GM19324 (cell line): Measurements from ENCODE around the gene DGKG.

ENCODE experiments used
- ATAC-seq: cut with Tn5 transposase; IDR thresholded peaks from one replicate; pipeline ENCODE4 v1.9.1; 2021; ENCODE audit warnings: mild to moderate bottlenecking, moderate library complexity; ENCODE audit not compliant: unreplicated experiment, low FRiP score

DGKG gene

DNA sequence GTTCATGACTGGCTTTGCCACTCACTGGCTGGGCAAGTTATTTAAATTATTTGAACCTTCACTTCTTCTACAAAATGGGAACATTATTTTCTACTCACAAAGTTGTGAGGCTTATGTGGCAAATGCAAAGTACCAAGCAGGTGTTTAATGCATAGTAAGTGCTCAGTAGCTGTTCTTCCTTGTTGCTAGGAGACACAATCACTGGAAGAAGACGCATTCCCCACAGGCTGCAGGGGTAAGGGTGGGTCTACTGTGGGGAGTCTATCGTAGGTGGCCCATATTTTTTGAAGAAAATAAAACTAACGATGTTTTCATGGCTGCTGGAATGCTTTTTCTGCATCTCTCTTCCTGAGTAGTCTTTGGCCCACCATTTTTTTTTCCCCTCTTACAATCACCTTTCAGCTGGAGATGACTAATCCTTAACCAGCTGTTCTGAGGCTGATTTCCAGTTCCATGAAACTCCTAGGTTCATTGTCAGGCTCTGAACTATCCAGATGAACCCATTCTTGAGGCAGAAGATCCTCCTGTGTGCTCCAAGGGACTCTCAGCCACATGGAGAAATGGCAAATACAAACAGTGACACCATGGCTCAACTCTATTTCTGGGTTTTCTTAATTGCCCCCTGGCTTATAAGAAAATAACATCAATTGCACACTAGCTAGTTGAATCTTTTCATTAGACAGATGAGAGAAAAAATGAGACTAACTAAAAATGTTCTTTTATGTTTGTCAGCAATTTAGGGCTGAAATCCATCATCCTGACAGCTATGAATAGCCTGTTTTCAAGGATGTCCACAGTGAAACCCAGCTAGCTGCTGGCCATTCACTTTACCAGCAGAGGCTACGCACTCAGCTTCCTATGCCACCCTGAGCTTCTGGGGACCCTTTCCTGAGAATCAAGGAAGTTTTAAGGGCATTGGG lies 144.9 kb downstream of the DGKG start:
- no peak for ATAC-seq

DNA sequence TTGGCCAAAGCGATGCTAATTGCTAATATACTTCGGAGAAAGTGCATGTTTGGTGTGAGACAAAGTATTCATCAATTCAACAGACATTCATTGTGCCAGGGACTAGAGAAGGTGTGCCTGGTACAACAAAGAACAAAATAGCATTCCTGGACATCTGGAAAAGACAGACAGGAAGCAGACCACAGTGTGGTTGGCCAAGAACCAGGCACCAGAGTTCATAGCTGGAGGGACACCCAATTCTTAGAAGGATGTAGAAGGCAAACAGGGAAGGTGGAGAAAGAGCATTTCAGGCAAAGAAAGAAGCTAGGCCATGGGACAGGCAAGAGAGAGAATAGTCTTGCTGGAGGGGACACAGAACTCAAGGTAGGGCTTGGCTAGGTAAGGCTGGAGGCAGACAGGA lies 147.4 kb downstream of the DGKG start:
- no peak for ATAC-seq

DNA sequence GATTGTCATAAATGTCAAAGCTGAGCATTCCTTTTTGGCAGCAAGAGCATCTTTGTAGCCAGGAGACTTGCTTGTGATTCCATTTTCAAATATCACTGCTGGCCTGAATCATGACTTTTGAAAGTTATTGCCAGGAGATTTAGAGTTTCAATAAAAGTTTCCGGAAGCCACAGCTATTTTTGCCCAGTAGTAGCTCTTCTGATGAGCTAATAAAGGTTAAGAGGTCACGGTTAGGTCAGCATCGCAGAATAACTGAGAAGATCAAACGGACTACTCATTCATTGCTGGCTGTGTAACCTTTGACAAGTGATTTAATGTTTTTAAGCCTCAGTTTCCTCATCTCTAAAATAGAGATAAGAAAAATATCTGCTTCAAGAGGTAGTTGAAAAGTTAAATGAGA lies 148.1 kb downstream of the DGKG start:
- no peak for ATAC-seq

DNA sequence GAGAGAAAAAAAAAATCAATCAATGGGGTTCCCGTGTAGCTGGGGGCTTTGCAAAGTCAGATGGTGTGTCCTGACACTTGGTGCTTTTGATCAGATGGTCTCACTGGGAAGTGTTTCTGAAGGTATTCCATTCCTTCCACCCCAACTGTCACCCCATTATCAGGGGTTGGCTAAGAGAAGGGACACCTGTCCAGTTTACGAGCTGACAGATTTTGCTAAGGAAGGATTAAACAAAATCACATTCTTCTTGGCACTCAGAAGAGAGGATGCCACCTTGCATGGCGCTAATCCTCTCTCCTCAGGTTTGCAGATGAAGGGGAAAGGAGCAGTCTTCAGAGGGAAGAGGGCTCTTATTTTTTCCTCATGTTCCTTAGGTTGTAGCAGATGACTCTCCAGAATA lies 149.4 kb downstream of the DGKG start:
- no peak for ATAC-seq

DNA sequence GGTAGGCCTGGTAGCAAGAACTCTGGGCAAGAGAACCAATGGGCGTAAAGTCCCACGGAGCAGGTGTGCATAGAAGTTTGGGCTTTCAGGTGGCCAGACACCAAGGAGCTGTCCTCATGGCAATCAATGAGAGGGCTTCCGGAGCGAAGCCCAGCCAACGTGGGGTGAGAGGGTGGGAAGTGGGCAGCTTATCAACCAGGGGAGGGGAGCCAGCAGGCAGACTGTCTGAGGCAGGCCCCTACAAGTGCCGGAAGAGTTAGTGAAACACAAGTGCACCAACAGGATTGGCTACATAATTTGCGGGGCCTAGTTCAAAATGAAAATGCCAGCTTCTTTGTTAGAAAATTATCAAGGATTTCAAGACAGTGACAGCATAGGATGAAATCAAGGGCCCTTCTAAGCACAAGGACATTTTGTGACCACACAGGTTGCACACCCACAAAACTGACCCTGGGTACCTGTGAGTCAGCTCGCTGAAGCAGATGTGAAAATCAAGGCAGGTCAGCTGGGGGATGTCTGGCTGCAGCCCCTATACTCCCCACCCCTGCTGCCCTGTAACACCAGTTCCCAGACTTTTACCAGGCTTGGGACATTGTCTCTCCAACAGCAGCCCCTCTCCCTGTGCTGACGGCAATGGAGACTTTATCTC lies 151.1 kb downstream of the DGKG start:
- ATAC-seq: no peak

DNA sequence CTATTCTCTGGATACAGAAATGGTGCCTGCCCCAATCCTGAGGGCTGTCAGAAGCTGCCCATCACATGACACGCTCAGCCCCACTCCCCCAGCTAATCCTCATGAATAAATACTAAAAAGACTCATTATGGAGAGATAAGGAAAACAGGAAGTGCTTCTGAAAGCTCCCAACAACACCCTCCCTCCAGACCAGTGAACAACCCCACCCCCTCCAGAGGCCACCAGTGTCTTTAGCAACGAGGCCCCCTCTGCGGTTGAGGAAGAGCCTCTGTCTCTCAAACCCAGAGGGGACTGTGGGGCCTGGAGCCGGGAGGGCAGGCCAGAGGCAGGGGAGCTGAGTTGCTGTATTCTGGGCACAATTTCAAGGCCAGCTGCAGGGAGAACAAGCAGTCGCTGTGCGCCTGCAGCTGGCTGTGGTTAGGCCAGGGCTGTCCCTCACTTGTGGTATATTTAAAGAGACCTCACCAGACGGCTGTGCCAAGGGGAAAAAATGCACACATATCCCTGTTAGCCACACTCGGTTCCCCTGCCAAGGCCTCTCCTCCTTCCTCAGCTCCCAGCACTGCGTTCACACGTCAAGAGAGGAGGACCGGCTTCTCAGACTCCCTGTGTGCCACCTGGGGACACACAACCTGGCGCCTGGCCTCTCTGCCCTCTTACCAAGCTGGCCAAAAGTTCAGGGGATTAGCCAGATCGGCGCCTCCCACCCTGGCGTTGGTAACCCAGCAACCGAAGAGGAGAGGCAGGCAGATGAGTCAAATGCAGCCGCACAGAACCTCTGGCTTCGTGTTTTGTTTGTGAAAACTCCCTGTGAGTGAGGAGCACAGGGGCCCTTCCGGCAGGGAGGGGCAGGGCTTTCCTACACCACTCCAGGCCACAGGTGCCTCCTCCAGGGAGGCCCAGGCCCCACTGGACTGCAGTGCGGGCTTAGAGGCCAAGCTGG lies 152.0 kb downstream of the DGKG start:
- ATAC-seq: no peak

DNA sequence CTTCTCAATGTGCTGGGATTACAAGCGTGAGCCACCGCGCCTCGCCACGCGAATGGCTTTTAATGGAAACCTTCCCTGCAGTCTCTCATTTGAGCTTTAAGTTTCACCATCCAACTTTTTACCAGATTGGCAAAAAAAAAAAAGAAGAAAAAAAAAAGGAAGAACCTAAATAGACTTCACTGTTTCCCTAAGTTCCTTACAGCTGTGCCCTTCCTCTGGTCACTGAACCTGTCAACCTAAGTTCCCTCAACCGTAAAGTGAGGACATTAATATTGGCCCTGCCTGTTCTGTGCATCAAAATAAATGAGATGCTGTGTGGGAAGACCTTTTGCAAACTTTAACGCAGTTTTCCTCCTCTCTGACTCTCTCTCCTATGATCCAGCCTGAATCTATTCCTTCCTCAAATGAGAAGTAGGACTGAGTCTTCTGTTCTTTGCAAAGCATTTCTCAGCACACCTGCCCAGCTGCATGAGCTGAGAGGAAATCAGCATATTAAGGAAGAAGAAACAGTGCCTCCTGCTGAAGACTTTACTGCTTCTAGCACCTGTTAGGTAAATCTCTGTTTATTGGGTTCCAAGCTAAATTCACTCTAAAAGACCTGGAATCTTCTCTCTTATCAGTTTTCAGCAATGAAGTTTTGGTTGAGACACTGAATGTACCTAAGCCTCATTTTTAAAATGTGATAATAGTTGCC lies 153.6 kb downstream of the DGKG start:
- ATAC-seq: no peak

DNA sequence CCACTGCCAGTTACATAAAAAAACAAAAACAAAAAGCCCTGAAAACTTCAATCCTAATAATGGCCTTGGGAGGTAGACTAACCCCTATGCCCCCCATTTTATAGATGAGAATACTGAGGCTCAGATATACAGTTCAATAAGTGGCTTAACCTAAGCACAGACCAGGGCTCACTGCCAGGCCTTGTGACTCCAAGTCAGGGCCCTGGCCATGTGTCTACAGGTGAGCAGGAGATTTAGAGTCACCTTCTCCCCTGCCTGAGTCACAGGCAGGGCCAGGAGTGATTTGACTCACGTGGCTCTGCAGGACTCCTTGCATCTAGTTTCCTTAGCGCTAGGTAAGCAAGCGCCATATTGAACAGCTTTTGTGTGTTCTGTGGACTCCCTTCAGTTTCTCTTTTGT lies 154.5 kb downstream of the DGKG start:
- ATAC-seq: no peak

DNA sequence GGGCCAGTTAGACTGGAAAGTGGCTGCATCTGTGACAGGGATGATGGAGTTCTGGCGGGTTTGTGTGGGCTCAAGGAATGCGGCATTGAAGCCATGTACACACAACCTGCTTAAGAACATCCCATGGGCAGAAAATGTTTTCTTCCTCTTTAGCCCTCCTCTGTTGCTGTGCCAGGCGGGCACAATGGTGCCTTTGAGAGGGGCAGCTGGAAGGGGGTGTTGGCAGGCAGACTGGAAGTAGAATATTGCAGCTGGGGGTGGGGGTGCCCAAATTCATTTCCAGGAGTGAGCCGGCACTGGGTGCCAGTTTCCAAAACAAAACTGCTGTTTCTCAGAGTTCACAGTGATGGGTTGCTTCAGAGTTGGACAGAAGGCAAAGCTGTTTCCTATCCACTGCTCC lies 161.3 kb downstream of the DGKG start:
- no peak for ATAC-seq

DNA sequence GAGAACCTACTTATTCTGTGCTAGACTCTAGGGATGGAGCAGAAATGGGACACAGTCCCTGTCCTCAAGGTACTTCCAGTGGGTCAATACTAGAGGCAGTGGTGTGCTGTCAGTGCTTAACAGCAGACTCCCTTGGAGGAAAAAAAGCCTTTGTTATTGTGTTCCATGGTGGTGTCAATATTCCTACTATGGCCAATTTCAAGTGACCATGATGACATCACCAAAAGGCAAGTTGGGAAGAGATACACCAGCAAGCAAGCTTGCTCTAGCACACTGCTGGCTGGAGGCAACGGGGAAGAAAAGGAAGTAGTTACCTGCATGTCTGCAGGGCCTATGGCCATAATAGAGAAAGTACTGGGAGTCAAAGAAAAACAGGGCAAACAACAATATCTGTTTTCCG lies 163.6 kb downstream of the DGKG start:
- ATAC-seq: no peak

DNA sequence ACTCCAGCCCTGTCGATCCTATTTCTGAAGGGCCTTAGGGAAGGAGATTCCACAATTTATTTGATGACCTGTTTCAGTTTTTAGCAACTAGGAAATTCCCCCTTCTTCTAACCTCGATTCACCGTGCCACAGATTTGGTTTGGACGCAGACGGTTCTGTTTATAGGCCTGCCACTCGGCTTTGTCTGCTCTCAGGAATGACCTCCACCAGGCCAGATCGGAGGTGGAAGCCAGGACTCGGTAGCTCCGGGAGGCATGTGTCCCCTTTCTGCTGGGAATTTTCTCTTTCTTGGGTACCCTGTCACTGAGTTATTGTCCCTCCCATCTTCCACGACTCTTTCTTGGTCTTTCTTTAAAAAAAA lies 167.6 kb downstream of the DGKG start:
- no peak for ATAC-seq

DNA sequence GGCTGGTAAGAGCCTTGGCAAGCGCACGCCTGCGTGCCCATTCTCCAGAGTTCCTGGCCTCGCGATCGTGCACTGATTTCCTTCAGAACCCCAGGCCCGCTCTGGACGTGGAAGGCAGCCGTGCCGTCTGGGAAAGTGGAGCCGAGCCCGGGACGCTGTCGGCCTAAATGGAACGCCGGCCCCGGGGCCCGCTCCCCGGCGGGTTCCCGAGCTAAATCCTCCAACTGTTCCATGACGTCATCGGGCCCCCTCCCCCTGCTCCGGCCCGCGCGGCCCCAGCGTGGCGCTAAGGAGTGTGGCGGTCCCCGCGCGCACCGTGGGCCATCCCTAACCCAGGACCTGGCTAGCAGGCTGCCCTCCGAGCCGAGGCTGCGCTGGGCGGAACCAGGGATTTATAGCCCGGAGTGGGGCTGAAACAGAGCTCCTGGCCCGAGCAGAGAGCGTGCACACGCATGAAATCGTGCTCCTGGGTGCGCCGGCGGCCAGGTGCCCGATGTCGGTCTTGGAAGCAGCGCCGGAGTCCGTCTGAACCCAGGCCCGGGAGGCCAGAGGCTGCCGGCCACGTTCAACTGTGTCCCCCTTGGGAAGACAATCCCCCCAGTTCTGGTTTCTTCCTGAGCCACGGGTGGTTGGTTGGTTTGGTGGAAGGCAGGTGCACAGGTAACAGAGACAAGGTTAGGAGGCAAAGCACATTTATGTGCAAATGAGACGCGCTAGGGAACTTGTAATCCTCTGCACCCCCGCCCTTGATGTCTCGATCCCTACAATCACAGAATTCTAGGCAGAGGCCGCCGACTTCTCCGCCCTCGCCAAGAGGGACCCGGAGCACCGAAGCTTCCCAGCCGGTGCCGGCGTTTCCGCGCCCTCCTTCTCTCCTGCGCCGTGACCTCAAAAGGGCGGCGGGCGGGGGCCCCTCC lies 168.2 kb downstream of the DGKG start:
- no peak for ATAC-seq

DNA sequence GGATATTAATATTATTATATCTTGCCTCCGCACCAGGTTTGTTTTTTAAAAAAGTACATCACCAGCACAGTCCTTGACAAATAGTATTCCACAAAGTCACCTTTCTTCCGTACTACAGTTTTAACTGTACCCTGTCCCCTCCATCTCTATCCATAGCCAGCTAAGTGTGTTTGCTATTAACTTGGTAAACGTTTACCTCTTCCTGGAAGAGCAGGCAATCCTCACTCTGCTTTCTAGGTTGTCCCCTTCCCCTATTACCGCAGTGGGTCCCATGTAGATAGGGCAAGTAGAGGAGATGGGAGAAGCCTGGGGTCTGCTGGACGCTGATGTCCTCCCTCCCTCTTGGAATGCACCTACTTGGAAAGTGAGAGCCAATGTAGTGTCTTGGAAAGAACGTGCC lies 169.2 kb downstream of the DGKG start:
- ATAC-seq: no peak

DNA sequence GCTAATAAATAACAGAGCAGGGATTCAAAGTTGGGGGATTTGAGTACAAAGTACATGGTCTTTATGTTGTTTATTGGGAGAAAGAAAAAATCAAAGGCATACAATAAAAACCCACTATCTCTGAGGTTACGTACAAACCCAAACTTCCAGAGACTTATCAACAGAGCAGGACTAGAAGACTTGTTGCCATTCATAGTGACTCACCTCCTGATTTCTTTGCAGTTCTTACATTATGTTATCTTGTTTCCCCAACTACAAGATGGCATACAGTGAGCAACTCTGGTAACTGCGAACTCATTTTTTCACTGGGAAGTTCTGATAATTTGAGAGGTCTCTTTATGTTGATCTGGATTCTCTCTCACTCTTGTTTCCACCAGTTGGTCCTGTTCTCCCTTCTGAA lies 172.5 kb downstream of the DGKG start:
- no peak for ATAC-seq

DNA sequence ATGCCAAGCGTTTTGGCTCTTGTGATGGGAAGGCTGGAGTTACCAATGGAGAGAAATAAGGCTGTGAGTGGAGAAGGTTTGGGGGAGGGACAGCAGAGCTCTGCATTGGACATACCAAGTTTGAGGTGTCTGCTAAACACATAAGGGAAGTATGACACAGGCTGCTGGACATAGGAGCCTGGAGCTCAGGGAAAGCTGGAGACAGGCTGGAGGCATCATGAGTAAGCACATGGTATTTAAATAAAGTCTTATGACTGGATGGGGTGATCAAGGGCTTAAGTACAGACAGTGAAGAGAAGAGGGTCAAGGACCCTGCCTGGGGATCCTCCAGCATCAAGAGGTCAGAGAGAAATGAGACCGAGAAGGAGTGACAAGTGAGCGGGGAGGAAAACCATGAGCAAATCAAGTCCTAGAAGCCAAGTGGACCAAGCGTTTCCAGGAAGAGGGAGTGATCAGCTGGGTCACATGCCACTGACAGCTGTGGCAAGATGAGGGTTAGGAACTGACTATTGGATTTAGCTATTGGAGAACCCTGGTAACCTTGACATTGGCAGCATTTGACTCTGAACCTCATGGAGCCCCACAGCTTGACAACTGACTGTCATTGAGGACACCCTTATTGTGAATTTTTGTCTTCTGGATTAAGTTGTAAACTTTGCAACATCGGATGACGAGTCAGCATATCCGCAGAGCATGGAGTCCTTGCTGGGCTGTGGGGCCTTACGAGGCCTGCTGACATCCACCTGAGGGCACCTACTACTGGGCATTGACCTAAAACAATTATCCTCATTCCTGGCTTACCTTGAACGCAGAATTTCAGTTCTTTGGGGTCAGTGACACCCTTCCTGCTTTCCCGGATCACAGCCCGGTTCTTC lies 174.4 kb downstream of the DGKG start:
- ATAC-seq: no peak

DNA sequence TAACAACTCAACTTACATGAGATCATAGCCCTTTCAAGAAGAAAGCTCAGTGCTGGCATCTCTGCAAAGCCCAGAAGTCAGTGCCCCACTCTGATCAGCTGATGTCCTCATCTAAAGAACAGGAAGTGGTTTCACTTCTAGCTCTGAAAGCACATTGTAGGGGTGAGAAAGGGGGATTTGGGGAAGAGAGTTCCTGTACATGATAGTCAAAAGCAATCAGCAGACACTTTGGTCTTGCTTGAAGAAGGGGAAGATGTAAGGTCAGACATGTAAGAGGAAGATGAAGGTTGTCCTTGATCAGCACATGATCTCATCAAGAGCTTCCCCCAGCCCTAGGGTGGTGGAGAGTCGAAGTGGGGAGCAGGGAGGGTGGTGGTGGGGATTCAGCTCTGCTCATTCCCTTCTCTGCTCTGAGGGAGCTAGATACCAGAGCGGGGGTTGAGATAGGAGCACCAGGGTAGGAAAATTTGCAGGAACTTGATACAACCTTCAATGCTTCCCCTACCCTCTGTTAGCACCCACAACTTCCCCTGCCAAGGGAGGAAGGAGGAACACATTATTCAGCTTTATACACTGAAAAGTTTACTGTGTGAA lies 176.7 kb downstream of the DGKG start:
- no peak for ATAC-seq

DNA sequence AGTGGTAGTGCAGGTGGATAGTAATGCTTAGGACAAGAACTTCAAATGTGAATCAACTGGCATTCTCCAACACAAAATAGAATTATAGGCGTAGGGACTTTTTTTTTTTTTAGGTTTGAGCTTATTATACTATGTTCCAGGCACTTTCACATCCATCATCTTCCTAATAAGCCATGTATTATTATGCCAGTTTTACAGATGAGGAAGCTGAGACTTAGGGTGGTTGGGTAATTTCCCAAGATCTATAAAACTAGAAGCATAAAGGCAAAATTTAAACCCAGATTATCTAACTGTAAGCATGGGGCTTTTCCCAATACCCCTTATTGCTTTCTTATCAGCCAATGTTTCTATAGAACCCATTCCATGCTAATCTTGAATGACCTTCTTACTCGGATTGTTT lies 178.0 kb downstream of the DGKG start:
- no peak for ATAC-seq

DNA sequence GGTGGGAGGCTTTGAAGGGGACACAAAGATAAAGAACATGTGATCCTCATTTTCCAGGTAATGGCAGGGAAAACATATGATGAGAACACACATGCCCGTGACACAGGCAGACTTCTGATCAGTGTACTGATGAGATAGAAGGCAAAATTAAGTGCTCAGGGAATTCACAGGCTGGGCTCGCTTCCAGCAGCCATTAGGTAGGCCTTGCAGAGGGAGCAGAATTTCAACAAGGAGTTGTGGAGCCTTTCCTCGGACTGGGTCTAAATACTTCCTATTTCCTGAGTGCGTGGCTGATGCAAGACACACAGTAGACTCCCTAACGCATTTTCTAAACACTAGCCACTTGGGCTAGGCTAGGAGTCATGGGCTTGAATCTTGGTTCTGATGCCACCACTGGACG lies 179.2 kb downstream of the DGKG start:
- ATAC-seq: no peak
